ENCODE results near the gene MAB21L1.

MAB21L1 gene

GRCh38 chr13:35473206-35473775 is 3.2 kb downstream of the MAB21L1 start:
- H3K27ac ChIP-seq (ENCODE audit: low read depth, low read length): no peak overlapping the region
- H2BK120ac ChIP-seq (ENCODE audit: insufficient read depth, low read length, poor library complexity): no peak overlapping the region
- no peak overlapping the region for H2AFZ ChIP-seq (ENCODE audit: insufficient read depth, low read length, poor library complexity)
- H3K9me3 ChIP-seq (ENCODE audit: insufficient read depth, low read depth, low read length): peaks cover 4% of the 10 kb centered on the region
- no peak overlapping the region for H3K18ac ChIP-seq (ENCODE audit: low read length)
- no peaks in the 10 kb centered on the region for H3K79me2 ChIP-seq (ENCODE audit: control insufficient read depth, insufficient read depth, low read length, poor library complexity)
- H2AK5ac ChIP-seq (ENCODE audit: low read length): no peak overlapping the region
- H3K4ac ChIP-seq (ENCODE audit: low read depth, low read length): no peak overlapping the region
- no peak overlapping the region for H3K9ac ChIP-seq (ENCODE audit: low read length)
- H2BK12ac ChIP-seq (ENCODE audit: low read length): no peak overlapping the region
- H4K8ac ChIP-seq (ENCODE audit: low read depth, low read length): no peak overlapping the region
- no peak overlapping the region for H3K4me2 ChIP-seq (ENCODE audit: low read length)
- no peaks in the 10 kb centered on the region for H3K79me1 ChIP-seq (ENCODE audit: low read length)
- H4K12ac ChIP-seq (ENCODE audit: low read depth, low read length): no peak overlapping the region
- H3K27me3 ChIP-seq (ENCODE audit: insufficient read depth, low read length): peaks cover 49% of the 10 kb centered on the region
- no peak overlapping the region for H4K91ac ChIP-seq (ENCODE audit: low read depth, low read length)
- H3K4me1 ChIP-seq (ENCODE audit: control insufficient read depth in 1 of 2, insufficient read depth in 2 of 2, low read length in 2 of 2): peaks cover 12 to 18% of the 10 kb centered on the region in 2 experiments
- H3K23ac ChIP-seq (ENCODE audit: low read length): no peak overlapping the region
- no peak overlapping the region for H3K14ac ChIP-seq (ENCODE audit: low read length)
- no peaks in the 10 kb centered on the region for H3K36me3 ChIP-seq (ENCODE audit: control insufficient read depth in 1 of 2, insufficient read depth in 2 of 2, low read length in 2 of 2)
- no peak overlapping the region for H2BK5ac ChIP-seq (ENCODE audit: low read depth, low read length, poor library complexity)
- no peak for DNase-seq
- no peak overlapping the region for H3K4me3 ChIP-seq (ENCODE audit: low read depth, low read length)

DNA sequence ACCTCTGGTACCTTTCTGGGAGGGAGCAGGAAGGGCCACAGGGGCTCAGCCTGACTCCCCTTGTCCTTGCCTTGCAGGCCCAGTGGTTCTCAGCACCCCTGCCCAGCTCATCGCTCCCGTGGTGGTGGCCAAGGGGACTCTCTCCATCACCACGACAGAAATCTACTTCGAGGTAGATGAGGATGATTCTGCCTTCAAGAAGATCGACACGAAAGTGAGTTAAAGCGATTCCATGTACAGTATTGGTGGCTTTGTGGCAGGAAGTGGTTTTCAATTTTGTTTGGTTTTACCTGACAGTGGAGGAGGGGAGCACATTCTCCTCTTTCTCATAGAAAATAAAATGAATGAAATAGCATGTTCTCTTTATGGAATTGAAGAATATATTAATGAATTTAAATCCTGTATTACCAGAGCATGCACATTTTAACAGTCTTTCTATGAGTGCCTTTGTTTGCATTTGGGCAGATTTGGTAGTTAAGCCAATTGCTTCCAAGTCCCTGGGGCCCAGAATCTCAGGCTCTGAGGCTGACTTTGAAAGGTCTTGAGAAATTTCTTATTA is 4.1 kb downstream of the MAB21L1 start:
- Histone ChIP-seq H3K4me3 (ENCODE audit: low read depth, low read length) (no peak overlapping the region), H3K9me3 (ENCODE audit: insufficient read depth, low read depth, low read length) (peaks cover 4% of the 10 kb centered on the region), H4K91ac (ENCODE audit: low read depth, low read length) (no peak overlapping the region), H3K27me3 (ENCODE audit: insufficient read depth, low read length) (peaks cover 44% of the 10 kb centered on the region), H3K14ac (ENCODE audit: low read length) (no peak overlapping the region), H2BK5ac (ENCODE audit: low read depth, low read length, poor library complexity) (no peak overlapping the region), H3K79me1 (ENCODE audit: low read length) (no peaks in the 10 kb centered on the region), H3K79me2 (ENCODE audit: control insufficient read depth, insufficient read depth, low read length, poor library complexity) (no peaks in the 10 kb centered on the region), H4K8ac (ENCODE audit: low read depth, low read length) (no peak overlapping the region), H3K4me2 (ENCODE audit: low read length) (no peak overlapping the region), H2BK120ac (ENCODE audit: insufficient read depth, low read length, poor library complexity) (no peak overlapping the region), H3K23ac (ENCODE audit: low read length) (no peak overlapping the region), H3K27ac (ENCODE audit: low read depth, low read length) (no peak overlapping the region), H3K18ac (ENCODE audit: low read length) (no peak overlapping the region), H3K4me1 (ENCODE audit: control insufficient read depth in 1 of 2, insufficient read depth in 2 of 2, low read length in 2 of 2) (peaks cover 10 to 17% of the 10 kb centered on the region in 2 experiments), H2BK12ac (ENCODE audit: low read length) (no peak overlapping the region), H2AFZ (ENCODE audit: insufficient read depth, low read length, poor library complexity) (no peak overlapping the region), H2AK5ac (ENCODE audit: low read length) (no peak overlapping the region), H3K36me3 (ENCODE audit: control insufficient read depth in 1 of 2, insufficient read depth in 2 of 2, low read length in 2 of 2) (no peaks in the 10 kb centered on the region), H4K12ac (ENCODE audit: low read depth, low read length) (no peak overlapping the region), H3K4ac (ENCODE audit: low read depth, low read length) (no peak overlapping the region), H3K9ac (ENCODE audit: low read length) (no peak overlapping the region)
- WGBS (ENCODE audit: extremely low coverage, insufficient coverage, insufficient read length): no CpG with 5 or more reads among the region's 7 CpGs
- no peak for DNase-seq

DNA sequence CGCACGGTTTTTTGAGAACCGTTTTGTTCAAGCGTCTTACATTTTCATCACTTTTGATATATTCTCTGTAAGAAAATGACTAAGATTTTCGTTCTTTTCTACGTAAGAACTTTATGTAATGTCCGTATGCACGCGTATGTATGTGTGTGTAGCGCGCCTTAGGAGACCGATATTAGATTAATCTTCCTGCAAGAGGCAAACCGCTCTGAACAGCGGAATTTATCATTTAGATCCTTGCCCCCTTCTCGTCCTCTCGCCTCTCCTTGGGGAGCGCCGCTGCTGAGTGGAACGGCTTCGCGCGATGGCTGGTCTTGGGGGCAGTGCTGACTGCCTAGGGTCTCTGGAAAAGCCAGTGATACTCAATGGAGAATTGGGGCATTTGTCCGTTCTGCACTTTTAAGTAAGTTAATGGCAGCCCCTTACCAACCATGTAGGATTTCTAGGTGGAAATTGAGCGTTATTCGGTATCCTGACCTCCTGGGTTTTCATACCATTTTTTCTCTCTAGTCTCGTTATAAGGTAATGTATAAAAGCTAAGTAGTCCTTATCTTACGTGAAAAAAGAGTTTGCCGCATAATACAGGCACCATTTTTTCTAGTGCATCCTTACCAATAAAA is 4.7 kb downstream of the MAB21L1 start:
- Histone ChIP-seq H2BK120ac (ENCODE audit: insufficient read depth, low read length, poor library complexity) (no peak overlapping the region), H3K27ac (ENCODE audit: low read depth, low read length) (no peak overlapping the region), H3K4me1 (ENCODE audit: control insufficient read depth in 1 of 2, insufficient read depth in 2 of 2, low read length in 2 of 2) (peaks cover 10 to 17% of the 10 kb centered on the region in 2 experiments), H3K4me3 (ENCODE audit: low read depth, low read length) (no peak overlapping the region), H2AFZ (ENCODE audit: insufficient read depth, low read length, poor library complexity) (no peak overlapping the region), H3K36me3 (ENCODE audit: control insufficient read depth in 1 of 2, insufficient read depth in 2 of 2, low read length in 2 of 2) (no peaks in the 10 kb centered on the region), H3K4me2 (ENCODE audit: low read length) (no peak overlapping the region), H4K91ac (ENCODE audit: low read depth, low read length) (no peak overlapping the region), H3K23ac (ENCODE audit: low read length) (no peak overlapping the region), H3K9me3 (ENCODE audit: insufficient read depth, low read depth, low read length) (peaks cover 4% of the 10 kb centered on the region), H3K9ac (ENCODE audit: low read length) (no peak overlapping the region), H4K12ac (ENCODE audit: low read depth, low read length) (no peak overlapping the region), H3K79me1 (ENCODE audit: low read length) (no peaks in the 10 kb centered on the region), H2BK12ac (ENCODE audit: low read length) (no peak overlapping the region), H3K4ac (ENCODE audit: low read depth, low read length) (no peak overlapping the region), H2BK5ac (ENCODE audit: low read depth, low read length, poor library complexity) (no peak overlapping the region), H3K14ac (ENCODE audit: low read length) (no peak overlapping the region), H2AK5ac (ENCODE audit: low read length) (no peak overlapping the region), H3K27me3 (ENCODE audit: insufficient read depth, low read length) (peaks cover 42% of the 10 kb centered on the region), H3K18ac (ENCODE audit: low read length) (no peak overlapping the region), H4K8ac (ENCODE audit: low read depth, low read length) (no peak overlapping the region), H3K79me2 (ENCODE audit: control insufficient read depth, insufficient read depth, low read length, poor library complexity) (no peaks in the 10 kb centered on the region)
- no CpG with 5 or more reads among the region's 28 CpGs for WGBS (ENCODE audit: extremely low coverage, insufficient coverage, insufficient read length)
- no peak for DNase-seq

GRCh38 chr13:35470671-35471661 is 5.5 kb downstream of the MAB21L1 start:
- Histone ChIP-seq H3K79me2 (ENCODE audit: control insufficient read depth, insufficient read depth, low read length, poor library complexity) (no peaks in the 10 kb centered on the region), H3K4me3 (ENCODE audit: low read depth, low read length) (peak overlapping the region; percentile 32), H4K8ac (ENCODE audit: low read depth, low read length) (no peak overlapping the region), H2BK120ac (ENCODE audit: insufficient read depth, low read length, poor library complexity) (no peak overlapping the region), H3K79me1 (ENCODE audit: low read length) (no peaks in the 10 kb centered on the region), H3K4me2 (ENCODE audit: low read length) (peak overlapping the region; percentile 81), H3K18ac (ENCODE audit: low read length) (no peak overlapping the region), H3K23ac (ENCODE audit: low read length) (no peak overlapping the region), H3K9ac (ENCODE audit: low read length) (no peak overlapping the region), H3K27me3 (ENCODE audit: insufficient read depth, low read length) (peaks cover 34% of the 10 kb centered on the region), H3K9me3 (ENCODE audit: insufficient read depth, low read depth, low read length) (peaks cover 4% of the 10 kb centered on the region), H3K4me1 (ENCODE audit: control insufficient read depth in 1 of 2, insufficient read depth in 2 of 2, low read length in 2 of 2) (peaks cover 9 to 16% of the 10 kb centered on the region in 2 experiments), H2BK5ac (ENCODE audit: low read depth, low read length, poor library complexity) (no peak overlapping the region), H4K12ac (ENCODE audit: low read depth, low read length) (no peak overlapping the region), H3K14ac (ENCODE audit: low read length) (no peak overlapping the region), H2AFZ (ENCODE audit: insufficient read depth, low read length, poor library complexity) (peak overlapping the region; percentile 17), H2BK12ac (ENCODE audit: low read length) (no peak overlapping the region), H4K91ac (ENCODE audit: low read depth, low read length) (no peak overlapping the region), H3K4ac (ENCODE audit: low read depth, low read length) (no peak overlapping the region), H2AK5ac (ENCODE audit: low read length) (no peak overlapping the region), H3K27ac (ENCODE audit: low read depth, low read length) (no peak overlapping the region), H3K36me3 (ENCODE audit: control insufficient read depth in 1 of 2, insufficient read depth in 2 of 2, low read length in 2 of 2) (no peaks in the 10 kb centered on the region)
- DNase-seq: no peak
- no CpG with 5 or more reads among the region's 68 CpGs for WGBS (ENCODE audit: extremely low coverage, insufficient coverage, insufficient read length)
